Ovary (tissue), 3 donors: Measurements from ENCODE around the gene C19orf53.

Experiments used
- POLR2A ChIP-seq: fragments of 450-650 bp; IDR thresholded peaks from one replicate; pipeline ENCODE4 v1.6.1; 2017; ENCODE audit warnings: antibody characterized with exemption, mild to moderate bottlenecking, moderate library complexity
- TF ChIP-seq, protein P1 (sequence below), 3 donors: fragments of 450-650 bp in 2 of 3; fragments of 200-600 bp in 1 of 3; IDR thresholded peaks; one replicate each; pipeline versions ENCODE4 v1.5.1 to v1.8.0; 2016 to 2022; ENCODE audit warnings: antibody characterized with exemption in 3 of 3, mild to moderate bottlenecking in 1 of 3
- donor health status: DM: no; HTN: no; CAD: no.

DNA sequence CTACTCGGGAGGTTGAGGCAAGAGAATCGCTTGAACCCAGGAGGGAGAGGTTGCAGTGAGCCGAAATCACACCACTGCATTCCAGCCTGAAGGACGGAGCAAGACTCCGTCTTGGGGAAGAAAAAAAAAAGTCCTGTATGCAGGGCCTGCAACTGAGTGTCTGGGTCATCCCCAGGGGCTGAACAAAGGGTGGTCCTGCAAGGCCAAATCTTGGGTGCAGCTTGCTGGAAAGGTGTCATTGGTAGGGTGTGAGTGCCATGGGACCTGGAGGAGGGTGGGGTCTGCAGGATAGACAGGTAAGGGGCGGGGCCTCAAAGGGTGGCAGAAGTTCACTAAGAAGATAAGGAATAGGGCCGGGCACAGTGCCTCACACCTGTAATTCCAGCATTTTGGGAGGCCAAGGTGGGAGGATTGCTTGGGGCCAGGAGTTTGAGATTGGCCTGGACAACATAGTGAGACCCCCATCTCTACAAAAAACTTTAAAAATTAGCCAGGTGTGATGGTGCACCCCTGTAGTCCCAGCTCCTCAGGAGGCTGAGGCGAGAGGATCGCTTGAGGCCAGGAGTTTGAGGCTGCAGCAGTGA lies 52.5 kb downstream of the C19orf53 start:
- TF ChIP-seq, protein P1, sequence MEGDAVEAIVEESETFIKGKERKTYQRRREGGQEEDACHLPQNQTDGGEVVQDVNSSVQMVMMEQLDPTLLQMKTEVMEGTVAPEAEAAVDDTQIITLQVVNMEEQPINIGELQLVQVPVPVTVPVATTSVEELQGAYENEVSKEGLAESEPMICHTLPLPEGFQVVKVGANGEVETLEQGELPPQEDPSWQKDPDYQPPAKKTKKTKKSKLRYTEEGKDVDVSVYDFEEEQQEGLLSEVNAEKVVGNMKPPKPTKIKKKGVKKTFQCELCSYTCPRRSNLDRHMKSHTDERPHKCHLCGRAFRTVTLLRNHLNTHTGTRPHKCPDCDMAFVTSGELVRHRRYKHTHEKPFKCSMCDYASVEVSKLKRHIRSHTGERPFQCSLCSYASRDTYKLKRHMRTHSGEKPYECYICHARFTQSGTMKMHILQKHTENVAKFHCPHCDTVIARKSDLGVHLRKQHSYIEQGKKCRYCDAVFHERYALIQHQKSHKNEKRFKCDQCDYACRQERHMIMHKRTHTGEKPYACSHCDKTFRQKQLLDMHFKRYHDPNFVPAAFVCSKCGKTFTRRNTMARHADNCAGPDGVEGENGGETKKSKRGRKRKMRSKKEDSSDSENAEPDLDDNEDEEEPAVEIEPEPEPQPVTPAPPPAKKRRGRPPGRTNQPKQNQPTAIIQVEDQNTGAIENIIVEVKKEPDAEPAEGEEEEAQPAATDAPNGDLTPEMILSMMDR (IDR thresholded peaks at IDR 0.05): no peak
- TF ChIP-seq POLR2A: no peak
